SH-SY5Y (cell line): ENCODE data around the gene DNAJB13.

Experiments
- GATA2 ChIP-seq: IDR thresholded peaks from 2 replicates; pipeline ENCODE4 v1.6.1; 2011; ENCODE audit warnings: mild to moderate bottlenecking, low read depth, low read length
- GATA3 ChIP-seq: IDR thresholded peaks from 2 replicates; pipeline ENCODE4 v1.6.1; 2011; ENCODE audit warnings: low read depth, mild to moderate bottlenecking, low read length, moderate library complexity

DNA sequence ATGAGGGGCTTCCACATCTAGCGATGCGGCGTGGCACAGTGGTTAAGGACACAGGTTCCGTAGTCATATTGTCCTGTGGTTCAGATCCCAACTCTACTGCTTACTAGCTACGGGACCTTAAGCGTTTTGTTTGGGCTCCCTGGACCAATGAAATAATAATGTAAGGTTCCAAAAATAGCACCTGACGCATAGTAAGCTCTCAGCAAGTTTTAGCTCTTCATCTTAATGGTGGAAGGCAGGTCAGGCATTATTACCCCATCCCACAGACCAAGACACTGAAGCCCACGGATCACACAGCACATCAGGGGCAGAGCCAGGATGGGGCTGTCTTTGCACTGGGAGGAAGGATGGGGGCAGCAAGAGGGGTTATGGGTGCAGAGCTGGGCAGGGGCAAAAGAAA is 13.0 kb downstream of the DNAJB13 start:
- TF ChIP-seq GATA2: no peak
- no peak for TF ChIP-seq GATA3
